GM11168 (cell line): ENCODE data around the gene JKAMP.

ENCODE experiments used
- in situ Hi-C: fragments of 300-500 bp; cut with MboI; formaldehyde crosslinking; loops from one replicate; pipeline ENCODE4 v1.12.0; 2022; ENCODE audit warnings: low sequenced_read_pairs; ENCODE audit not compliant: unreplicated experiment

JKAMP gene, protein sequence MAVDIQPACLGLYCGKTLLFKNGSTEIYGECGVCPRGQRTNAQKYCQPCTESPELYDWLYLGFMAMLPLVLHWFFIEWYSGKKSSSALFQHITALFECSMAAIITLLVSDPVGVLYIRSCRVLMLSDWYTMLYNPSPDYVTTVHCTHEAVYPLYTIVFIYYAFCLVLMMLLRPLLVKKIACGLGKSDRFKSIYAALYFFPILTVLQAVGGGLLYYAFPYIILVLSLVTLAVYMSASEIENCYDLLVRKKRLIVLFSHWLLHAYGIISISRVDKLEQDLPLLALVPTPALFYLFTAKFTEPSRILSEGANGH

DNA sequence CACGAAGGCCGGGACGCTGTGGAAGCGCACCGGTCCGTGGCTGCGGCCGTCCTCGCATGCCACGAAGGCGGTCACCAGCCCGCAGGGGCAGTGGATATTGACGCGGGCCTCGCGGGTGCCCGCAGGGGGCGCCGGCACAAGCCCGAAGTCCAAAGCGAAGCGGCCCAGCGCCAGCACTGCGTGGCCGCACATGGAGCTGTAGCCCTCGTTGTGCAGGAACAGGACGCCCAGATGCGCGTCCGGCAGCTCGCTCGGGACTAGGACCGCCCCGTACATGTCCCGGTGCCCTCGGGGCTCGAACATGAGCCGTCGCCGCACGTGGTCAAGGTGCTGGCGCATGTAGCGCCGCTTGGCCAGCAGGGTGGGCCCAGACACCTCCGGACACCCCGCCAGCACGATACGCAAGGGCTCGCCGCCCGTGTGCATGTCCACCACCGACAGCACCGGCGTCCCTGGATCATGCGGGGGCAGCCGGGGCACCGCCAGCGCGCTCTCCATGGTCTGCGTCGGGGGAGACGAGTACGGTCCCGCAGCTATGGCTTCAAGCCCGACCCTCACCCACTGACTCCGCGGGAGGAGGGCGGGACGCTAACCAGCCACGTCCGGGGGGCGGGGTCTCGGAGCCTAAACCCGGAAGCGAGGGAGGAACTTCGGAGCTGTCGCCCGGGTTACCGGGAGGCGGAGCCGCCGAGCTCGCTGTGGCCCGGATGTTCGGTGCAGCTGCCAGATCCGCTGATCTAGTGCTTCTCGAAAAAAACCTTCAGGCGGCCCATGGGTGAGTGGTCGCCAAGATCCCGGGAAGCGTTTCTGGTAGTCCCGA, at the start of gene JKAMP, which contains the start of gene L3HYPDH:
Gene JKAMP, plus strand, starts transcription at position 699 of the 820 bp plus-strand sequence. Its CDS starts 73 bp downstream, at position 772.
Gene L3HYPDH, minus strand, starts transcription at position 590 of the 820 bp plus-strand sequence. Its CDS starts 92 bp downstream, at position 498.
- in situ Hi-C loops = no loop called here

DNA sequence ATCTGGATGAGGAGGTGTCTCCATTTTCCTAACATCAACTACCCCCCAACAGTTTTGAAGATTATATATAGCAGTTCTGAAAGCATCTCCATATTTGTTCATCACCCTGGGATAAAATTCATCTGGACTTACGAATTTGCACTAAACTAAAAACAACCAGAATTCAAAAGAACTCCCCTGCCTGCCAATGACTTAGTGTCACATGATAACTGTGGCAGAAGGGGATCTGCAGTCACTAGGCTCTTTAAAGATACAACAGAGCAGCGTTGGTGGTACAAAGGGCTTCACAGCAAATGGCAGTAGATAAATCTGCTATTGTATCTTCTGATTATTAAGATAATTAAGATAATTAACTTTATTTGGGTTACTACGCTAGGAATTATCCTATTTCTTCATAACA, 49.2 kb upstream of the JKAMP start:
- in situ Hi-C loops = no loop called here

DNA sequence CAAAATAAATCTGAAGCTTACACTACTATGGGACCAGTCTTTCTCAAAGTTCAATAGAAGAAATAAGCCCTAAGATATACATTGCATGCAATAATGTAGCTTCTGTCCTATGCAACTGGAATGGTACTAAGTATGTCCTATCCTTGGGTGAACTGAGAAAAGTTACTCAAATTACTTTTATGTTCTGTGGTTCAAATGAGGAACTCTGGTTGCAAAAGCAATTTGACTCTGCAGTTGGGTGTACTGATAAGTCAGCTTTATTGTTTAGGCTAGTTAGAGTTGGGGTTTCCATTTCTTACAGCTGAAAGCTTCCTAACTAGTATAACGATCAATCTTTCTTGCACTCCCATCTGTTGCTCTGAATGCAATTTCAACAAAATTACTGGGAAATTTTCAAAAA, 48.3 kb upstream of the JKAMP start:
- in situ Hi-C loops = no loop called here

DNA sequence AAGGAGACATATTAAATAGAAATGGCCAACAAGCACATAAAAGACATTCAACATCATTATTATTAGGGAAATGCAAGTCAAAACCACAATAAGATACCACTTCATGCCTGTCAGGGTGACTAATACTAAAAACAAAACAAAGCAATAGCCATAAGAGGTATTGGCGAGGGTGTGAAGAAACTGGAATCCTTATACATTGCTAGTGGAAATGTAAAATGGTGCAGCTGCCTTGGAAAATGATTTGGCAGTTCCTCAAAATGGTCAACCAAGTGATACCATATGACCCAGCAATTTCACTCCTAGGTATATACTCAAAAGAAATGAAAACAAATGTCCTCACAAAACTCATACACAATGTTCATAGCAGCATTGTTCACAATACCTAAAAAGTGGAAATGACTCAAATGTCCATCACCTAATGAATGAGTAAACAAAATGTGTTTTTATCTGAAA, 46.1 kb upstream of the JKAMP start:
- in situ Hi-C loops = no loop called here

DNA sequence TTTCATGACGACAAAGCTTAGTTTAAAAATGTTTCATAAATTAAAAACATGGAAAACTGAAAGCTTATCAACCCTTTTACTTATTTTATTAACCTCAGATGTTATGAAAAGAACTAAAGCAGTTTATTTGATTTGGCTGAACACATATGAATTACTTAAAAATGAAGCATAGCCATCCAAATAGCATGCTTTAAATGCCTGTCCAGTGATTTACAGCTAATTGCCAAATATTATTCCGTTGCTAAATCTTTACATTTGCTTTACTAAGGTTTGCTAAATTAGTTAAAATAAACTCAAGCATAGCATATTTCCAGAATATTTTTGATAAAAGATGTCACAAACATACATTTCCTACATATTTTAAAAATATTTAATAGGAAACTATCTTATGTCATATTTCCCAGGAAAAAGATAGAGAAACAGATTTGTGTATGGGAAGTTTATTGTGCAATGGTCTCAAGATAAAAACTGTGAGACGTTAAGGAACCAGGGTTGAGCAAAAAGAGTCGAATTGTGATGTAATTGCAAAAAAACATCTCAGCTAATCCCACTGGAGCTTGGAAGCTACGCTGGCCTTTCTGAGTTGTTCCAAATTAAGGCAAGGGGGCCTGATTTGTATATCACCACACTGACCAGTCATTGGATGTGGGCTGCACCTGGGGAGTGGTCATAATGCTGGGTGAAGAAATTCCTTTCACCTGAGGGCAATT, 44.9 kb upstream of the JKAMP start:
- in situ Hi-C loops = no loop called here

DNA sequence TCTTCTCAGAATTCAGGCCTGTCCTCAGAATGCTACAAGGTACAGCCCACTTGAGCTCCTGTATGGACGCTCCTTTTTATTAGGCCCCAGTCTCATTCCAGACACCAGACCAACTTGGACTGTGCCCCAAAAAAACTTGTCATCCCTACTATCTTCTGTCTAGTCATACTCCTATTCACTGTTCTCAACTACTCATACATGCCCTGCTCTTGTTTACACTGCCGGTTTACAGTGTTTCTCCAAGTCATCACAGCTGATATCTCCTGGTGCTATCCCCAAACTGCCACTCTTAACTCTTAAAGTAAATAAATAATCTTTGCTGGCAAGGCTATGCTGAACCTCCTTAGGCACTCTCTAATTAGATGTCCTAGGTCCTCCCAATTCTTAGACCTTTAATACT, 35.6 kb upstream of the JKAMP start:
- in situ Hi-C loops = loop anchor here (5.0 kb wide), 1 partner anchor 426 kb away; no protein-coding TSS in a partner anchor

DNA sequence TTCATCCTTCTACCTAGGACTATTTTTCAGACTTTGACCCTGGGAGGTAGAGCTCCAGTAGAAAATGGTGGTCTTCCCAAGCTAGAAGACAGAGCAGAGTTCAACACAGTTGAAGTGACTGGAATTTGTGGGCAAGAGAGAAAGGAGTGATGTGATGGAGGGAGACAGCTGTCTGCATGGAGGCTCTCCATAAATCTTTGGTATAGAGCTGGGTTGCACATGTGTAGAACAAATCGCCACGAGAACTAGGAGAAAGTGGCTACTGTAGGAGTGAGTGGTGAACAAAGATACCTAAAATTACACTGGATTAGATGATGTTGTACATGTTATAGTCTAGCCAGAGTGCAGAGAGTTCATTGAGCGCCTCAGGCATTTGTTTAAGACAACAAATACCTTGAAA, 33.6 kb upstream of the JKAMP start:
- in situ Hi-C loops = no loop called here

DNA sequence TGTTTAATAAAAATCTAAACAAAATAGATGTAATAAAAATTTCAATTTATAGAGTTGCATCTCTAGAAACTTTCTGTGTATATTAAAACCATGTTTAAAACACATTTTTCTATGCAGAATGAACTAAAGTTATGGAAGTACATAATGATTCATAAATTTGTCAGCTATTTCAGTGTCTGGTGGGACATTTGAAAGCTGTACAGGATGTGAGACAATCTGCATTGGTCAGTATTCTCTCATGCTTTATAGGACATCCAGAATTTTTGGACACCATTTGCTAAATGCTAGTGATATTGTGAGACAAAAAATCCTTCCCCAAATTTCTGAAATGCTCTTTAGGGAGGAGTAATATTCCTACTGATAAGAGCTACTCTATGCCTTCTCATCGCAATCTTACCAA, 32.5 kb upstream of the JKAMP start:
- in situ Hi-C loops = no loop called here

DNA sequence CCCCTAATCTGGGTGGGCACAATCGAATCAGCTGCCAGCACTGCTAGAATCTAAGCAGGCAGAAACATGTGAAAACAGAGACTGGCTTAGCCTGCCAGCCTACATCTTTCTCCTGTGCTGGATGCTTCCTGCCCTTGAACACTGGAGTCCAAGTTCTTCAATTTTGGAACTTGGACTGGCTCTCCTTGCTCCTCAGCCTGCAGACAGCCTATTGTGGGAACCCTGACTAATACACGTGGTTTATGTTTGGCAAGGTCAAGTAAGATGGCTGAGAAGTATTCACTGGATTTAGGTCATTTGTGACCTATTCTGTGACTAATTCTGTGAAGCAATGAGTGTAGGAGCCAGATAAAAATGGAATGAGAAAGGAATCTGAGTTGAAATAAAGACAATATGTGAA, 30.2 kb upstream of the JKAMP start:
- in situ Hi-C loops = no loop called here

DNA sequence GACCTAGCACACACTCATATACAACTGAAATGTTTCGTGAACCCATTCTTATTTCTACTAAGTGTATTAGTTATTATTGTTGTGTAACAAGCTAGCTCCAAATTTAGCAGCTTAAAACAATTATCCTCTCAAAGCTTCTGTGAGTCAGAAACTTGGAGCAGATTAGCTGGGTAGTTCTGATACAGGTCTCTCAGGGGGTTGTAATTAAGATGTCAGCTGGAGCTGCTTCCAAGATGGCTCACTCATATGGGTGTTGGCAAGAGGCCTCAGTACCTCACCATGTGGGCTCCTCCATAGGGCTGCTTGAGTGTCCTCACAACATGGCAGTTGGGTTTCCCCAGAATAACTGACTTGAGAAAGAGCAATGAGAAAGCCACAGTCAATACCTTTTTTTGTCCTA, 28.9 kb upstream of the JKAMP start:
- in situ Hi-C loops = no loop called here

DNA sequence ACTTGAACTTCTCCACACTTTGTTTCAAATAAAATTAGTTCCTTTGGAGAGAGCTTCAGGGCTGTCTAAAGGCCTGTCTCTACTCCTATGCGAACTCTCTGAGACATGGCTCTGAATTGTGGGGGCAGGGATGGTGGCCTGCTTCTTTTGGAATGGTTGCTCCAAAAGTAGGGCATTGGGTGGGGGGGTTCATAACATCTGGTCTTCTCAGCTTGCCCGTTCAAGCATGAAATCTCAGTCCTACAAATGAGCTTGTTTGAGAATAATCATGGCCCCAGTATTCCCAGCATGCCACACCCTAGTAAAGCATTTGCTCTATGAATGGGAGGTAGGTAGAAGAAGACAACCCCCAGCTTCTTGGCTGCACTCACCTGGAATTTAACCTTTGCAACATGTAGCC, 25.8 kb upstream of the JKAMP start:
- in situ Hi-C loops = no loop called here

DNA sequence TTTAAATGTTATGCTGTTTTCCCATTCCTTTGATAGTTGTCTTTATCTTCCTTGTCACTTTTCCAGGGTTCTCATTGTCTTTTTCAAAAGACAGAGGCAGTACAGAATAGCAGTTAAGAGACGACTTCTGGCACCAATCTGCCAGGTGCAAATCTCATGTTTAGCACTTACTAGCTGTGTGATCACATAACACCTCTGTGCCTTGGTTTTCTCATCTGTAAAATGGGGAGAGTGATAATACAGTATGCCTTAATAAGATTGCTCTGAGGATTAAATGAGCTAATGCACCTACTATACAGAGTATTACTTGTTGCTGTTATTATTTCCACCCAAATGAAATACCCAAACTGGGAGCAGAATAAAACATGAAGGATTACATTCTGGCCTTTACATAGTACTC, 23.9 kb upstream of the JKAMP start:
- in situ Hi-C loops = no loop called here

DNA sequence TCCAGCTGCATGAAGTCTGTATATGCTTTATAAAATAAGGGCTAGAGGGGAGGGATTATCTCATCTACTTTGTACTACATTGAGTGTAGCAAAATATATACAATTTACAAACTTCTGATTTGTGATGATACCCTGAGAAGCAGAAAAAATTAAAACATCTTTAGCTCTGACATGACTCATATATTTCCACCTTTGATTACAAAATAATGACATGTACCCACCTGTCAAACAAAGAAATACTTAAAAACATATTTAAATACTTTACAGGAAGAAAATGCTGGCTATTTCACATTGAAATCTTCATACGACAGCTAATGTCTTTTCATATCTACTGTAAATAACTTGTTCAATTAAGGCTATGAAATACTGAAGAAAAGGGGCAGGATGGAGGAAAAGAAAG, 22.4 kb upstream of the JKAMP start:
- in situ Hi-C loops = no loop called here

DNA sequence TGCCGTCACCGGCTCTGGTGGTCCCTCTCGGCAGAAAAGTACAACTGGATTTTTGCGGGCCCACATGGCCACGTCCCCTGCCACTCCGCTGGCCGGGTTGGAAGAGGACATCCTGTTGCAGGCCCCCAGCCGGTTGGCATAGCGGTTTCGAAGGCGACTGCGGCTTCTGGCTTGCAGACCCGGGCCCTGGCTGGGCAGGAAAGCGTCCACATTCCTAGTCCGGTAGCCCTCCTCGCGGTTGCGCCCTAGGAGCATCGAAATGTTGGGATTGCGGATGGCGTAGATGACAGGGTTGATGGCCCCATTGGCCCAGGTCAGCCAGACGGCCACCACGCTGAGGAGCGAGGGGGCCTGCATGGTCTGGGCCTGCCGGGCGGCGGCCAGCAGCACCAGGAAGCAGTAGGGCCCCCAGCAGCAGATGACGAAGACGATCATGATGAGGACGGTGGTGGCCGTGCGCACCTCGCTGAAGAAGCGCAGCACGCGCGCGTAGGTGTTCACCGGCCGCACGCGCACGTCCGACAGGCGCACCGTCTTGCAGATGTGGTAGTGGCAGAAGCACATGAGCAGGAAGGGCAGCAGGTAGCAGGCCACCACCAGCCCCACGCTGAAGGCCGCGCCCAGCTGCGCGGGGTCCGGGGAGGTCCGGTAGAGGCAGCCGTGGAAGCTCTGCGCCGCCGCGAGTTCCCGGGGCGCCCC, 20.4 kb upstream of the JKAMP start:
- in situ Hi-C loops = no loop called here

DNA sequence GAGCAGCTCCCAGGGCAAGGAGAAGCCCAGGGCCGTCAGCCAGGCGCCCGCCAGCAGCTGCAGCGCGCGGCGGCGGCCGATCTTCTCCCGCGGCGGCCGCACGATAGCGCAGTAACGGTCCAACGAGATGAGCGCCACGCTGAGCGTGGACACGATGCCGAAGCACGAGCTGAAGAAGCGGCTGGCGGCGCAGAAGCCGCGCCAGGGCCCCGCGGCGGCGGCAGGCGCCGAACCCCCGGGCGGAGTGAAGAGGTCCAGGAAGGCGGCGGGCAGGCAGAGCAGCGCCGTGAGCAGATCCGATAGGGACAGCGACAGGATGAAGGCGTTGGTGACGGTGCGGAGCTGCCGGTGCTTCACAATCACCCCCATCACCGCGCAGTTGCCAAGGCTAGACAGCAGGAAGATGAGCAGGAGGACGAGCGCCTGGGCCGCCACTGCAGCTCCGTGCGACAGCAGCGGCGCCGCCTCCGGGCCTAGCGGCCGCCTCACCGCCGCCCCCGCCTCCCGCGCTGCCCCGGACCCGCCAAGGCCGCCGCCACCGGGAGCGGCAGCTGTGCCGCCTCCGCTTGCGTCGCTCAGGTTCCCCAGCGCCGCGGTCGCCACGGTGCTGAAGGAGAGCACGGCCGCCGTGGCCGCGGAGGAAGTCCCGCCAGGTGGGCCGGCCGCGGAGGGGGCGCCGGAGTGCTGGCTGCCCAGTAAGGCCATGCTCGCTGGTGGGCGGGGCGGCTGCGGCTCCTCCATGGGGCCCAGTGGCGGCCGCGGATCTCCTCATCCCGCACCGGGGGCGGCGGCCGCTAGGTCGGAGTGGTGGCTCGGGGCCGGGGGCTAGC, 19.6 kb upstream of the JKAMP start:
- in situ Hi-C loops = no loop called here

DNA sequence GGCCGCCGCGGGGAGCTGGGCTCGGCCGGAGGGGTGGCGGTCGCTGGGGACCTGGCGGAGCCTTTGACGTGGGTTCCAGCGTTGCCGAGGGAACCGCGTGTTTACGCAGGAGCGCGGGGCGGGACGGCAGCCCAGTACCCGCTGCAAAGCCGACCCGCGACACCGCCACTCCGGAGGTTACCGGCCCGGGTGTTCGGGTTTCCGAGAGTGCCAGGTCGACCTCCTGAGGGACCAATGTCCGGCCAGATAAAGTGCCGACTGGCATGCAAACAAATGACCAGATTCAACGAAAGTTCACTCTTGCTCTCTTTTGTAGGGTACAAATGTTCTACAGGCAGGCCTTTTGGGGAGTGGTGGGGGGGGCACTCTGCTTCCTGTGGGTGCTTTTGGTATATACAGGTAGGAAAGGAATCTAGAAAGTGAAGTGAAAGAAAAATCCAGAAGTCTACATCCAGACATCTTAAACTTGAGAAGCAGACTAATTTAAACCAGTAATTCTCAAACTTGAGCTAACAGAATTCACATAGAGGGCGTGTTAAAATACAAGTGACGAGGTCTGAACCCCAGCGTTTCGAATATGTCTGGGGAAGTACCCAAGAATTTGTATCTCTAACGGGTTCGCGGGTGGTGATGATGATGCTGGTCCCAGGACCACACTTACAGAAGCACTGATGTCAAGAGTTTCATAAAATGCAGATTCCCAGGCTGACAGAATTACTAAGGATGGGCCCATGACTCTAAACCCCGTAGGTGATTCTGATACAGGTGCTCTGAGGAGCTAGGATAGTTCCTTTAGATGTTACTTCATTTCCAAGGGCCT, 18.8 kb upstream of the JKAMP start, which contains the start of gene GPR135:
Gene GPR135, minus strand, starts transcription at position 65 of the 820 bp plus-strand sequence. CDS start 154 bp downstream, outside the sequence.
- in situ Hi-C loops = no loop called here

DNA sequence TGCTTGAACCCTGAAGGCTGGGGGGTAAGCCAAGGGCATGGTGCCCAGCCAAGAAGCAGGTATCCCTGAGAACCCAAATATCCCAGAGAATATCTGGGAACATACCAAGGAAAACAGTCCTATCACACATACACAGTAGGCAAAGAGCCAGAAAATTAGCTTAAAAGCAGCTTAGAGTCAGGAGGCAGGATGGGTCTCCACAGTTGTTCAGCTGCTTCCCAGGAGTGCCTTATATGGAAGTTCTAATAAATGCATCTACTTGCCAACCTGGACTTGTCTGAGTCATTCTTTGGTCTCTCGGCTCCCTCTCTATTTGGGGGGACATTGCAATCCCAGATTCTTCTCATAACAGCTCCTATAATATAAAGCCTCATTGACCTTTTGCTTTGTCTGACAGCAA, 10.1 kb upstream of the JKAMP start:
- in situ Hi-C loops = no loop called here

DNA sequence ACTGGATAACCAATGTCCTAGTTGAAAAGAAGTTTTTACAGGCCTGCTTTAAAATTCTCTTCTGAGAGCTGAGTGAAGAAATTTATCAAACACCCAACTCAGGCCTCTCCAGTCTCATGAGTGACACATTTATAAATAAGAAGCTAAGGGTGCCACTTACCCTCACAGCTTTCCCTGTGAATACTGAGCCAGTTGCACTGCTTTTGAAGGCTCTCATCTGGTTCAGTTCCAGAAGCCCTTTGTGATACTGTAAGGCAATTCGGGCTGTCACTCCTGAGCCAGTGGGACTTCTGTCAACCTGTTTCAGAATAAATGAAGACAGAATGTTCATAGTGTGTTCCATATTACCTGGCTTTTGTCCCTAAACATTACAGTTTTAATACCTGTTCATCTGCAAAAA, 8.6 kb upstream of the JKAMP start:
- in situ Hi-C loops = no loop called here
